ENCODE data around the gene TPCN1. TPM values are rescaled to one million over a fixed set of nuclear protein-coding genes. Genes with fewer than 3 reads are reported as not detected.
"Not testable (repeated sequence)": the region's sequence is repeated elsewhere in the genome, so short reads cannot be mapped to it uniquely, and the experiment has no call there.

Gene TPCN1
- total RNA-seq, 1 experiment from 2014 or later, result 19.0 TPM

DNA sequence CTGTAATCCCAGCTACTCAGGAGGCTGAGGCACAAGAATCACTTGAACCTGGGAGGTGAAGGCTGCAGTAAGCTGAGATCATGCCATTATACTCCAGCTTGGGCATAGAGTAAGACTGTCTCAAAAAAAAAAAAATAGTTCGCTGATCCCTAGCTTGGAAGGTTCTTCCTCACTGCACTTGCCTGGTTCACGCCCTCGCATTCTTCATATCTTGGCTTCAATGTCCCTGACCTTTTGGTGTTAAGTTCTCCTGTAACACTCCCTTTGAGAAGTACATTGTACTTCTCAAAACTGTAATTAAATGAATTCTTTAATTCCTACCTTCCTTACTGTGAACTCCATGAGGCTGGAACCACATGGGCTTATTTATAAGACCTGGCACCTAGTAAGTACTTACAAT, 16.5 kb upstream of the TPCN1 start:
- no peaks in the 10 kb centered on the region for H3K36me3 ChIP-seq (ENCODE audit: low read depth, low read length)
- no peaks in the 10 kb centered on the region for H3K79me2 ChIP-seq (ENCODE audit: low read length)
- no peaks in the 10 kb centered on the region for H4K20me1 ChIP-seq (ENCODE audit: low read length)
- POLR2A ChIA-PET (ENCODE audit: unreplicated experiment), result interaction anchor here (0.7 kb wide), 1 partner anchor 1682 kb away, joined by 3 read pairs; no protein-coding TSS in a partner anchor
- no peak overlapping the region for H3K27ac ChIP-seq (ENCODE audit: low read length)
- ATAC-seq, result no peak
- intact Hi-C loops (cut with micrococcal nuclease), result no loop called here
- no peaks in the 10 kb centered on the region for H3K9me2 ChIP-seq (replicated peaks; ENCODE audit: low read length)
- H3K27me3 ChIP-seq (ENCODE audit: low read length), result no peaks in the 10 kb centered on the region
- no TSS peak for BruUV-seq (replicated peaks)
- no peak overlapping the region for H3K4me3 ChIP-seq (ENCODE audit: low read length)
- CTCF ChIA-PET, result no interaction called here
- H3K4me2 ChIP-seq (ENCODE audit: low read length), result no peak overlapping the region
- TF ChIP-seq, protein P1, sequence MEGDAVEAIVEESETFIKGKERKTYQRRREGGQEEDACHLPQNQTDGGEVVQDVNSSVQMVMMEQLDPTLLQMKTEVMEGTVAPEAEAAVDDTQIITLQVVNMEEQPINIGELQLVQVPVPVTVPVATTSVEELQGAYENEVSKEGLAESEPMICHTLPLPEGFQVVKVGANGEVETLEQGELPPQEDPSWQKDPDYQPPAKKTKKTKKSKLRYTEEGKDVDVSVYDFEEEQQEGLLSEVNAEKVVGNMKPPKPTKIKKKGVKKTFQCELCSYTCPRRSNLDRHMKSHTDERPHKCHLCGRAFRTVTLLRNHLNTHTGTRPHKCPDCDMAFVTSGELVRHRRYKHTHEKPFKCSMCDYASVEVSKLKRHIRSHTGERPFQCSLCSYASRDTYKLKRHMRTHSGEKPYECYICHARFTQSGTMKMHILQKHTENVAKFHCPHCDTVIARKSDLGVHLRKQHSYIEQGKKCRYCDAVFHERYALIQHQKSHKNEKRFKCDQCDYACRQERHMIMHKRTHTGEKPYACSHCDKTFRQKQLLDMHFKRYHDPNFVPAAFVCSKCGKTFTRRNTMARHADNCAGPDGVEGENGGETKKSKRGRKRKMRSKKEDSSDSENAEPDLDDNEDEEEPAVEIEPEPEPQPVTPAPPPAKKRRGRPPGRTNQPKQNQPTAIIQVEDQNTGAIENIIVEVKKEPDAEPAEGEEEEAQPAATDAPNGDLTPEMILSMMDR (conservative IDR thresholded peaks at IDR 0.05; ENCODE audit: low read depth, low read length), result no peak
- TF ChIP-seq EZH2 (IDR thresholded peaks at IDR 0.05; ENCODE audit: low read length, unreplicated experiment) (no peak), EZH2phosphoT487 (IDR thresholded peaks at IDR 0.05; ENCODE audit: borderline replicate concordance, low read length) (no peak)
- H2AFZ ChIP-seq (ENCODE audit: low read length), result no peak overlapping the region
- no peaks in the 10 kb centered on the region for H3K4me1 ChIP-seq (ENCODE audit: insufficient read depth, low read length)
- no peaks in the 10 kb centered on the region for H3K9me3 ChIP-seq (ENCODE audit: low read length)
- H3F3A ChIP-seq (ENCODE audit: low read length, unreplicated experiment), result no peaks in the 10 kb centered on the region
- no peak for DNase-seq
- no peak overlapping the region for H3K9ac ChIP-seq (ENCODE audit: low read length)

DNA sequence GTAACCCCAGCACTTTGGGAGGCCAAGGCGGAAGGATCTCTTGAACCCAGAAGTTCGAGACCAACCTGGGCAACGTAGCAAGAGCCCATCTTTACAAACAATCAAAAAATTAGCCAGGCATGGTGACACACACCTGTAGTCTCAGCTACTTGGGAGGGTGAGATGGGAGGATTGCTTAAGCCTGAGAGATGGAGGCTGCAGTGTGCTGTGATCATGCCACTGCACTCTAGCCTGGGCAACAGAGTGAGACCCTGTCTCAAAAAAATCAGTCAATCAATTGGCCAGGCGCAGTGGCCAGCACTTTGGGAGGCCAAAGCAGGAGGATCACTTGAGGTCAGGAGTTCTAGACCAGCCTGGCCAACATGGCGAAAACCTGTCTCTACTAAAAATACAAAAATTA, 14.5 kb upstream of the TPCN1 start:
- CTCF ChIA-PET; H3K4me1 ChIP-seq (ENCODE audit: insufficient read depth, low read length); POLR2A ChIA-PET (ENCODE audit: unreplicated experiment): not testable (repeated sequence)

DNA sequence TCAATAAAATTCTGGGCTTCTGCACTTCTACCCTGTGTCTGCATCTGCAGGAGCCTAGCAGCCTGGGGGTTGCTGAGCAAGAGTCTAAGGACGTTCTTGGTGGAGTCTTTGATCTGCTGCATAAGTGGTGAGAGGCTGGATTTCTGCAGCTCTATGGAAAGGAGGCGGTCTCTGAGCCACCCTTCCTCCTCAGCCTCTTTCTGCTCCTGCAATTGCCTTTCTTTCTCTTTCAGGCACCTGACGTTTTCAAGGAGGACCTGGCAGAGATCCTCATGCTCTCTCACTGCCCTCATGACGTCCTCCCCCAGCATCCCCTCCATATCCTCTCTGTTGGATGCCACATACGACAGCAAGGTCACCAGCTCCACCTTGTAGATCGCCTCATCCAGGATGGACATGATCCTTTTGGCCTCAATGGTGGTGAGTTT, 13.6 kb upstream of the TPCN1 start:
- Histone ChIP-seq H3K9ac (ENCODE audit: low read length) (no peak overlapping the region), H3K9me2 (replicated peaks; ENCODE audit: low read length) (no peaks in the 10 kb centered on the region), H2AFZ (ENCODE audit: low read length) (no peak overlapping the region), H3K36me3 (ENCODE audit: low read depth, low read length) (no peaks in the 10 kb centered on the region), H3K27me3 (ENCODE audit: low read length) (no peaks in the 10 kb centered on the region), H3K9me3 (ENCODE audit: low read length) (no peaks in the 10 kb centered on the region), H4K20me1 (ENCODE audit: low read length) (no peaks in the 10 kb centered on the region), H3K79me2 (ENCODE audit: low read length) (no peaks in the 10 kb centered on the region), H3K4me2 (ENCODE audit: low read length) (no peak overlapping the region), H3F3A (ENCODE audit: low read length, unreplicated experiment) (no peaks in the 10 kb centered on the region), H3K4me3 (ENCODE audit: low read length) (no peak overlapping the region), H3K4me1 (ENCODE audit: insufficient read depth, low read length) (no peaks in the 10 kb centered on the region), H3K27ac (ENCODE audit: low read length) (no peak overlapping the region)
- BruUV-seq (replicated peaks), result no TSS peak
- DNase-seq (no peak), ATAC-seq (no peak)
- intact Hi-C loops (cut with micrococcal nuclease), result no loop called here
- TF ChIP-seq EZH2 (IDR thresholded peaks at IDR 0.05; ENCODE audit: low read length, unreplicated experiment), result no peak
- TF ChIP-seq, protein P1 (conservative IDR thresholded peaks at IDR 0.05; ENCODE audit: low read depth, low read length), result no peak
- no peak for TF ChIP-seq EZH2phosphoT487 (IDR thresholded peaks at IDR 0.05; ENCODE audit: borderline replicate concordance, low read length)
- ChIA-PET POLR2A (ENCODE audit: unreplicated experiment) (no interaction called here), CTCF (no interaction called here)

More for the DNA sequence above, 14.5 kb upstream of the TPCN1 start:
- H3F3A ChIP-seq (ENCODE audit: low read length, unreplicated experiment); H3K79me2 ChIP-seq (ENCODE audit: low read length); H3K9ac ChIP-seq (ENCODE audit: low read length); H3K4me2 ChIP-seq (ENCODE audit: low read length); ATAC-seq; H3K9me2 ChIP-seq (replicated peaks; ENCODE audit: low read length); H3K36me3 ChIP-seq (ENCODE audit: low read depth, low read length); H3K4me3 ChIP-seq (ENCODE audit: low read length); H3K27me3 ChIP-seq (ENCODE audit: low read length); intact Hi-C loops (cut with micrococcal nuclease); H2AFZ ChIP-seq (ENCODE audit: low read length); H4K20me1 ChIP-seq (ENCODE audit: low read length); DNase-seq; H3K9me3 ChIP-seq (ENCODE audit: low read length): not testable (repeated sequence)
- 0 out of 2 replicates have a peak overlapping the region, but pooled peaks have one; percentile 11 for H3K27ac ChIP-seq (ENCODE audit: low read length)
- TSS peak; percentile 81 for BruUV-seq (replicated peaks)

All from PC-3 (cell line).